HepG2 (cell line): ENCODE data around the gene TEX14. TPM values are rescaled to one million over a fixed set of nuclear protein-coding genes. Genes with fewer than 3 reads are reported as not detected.

Experiments
- ATAC-seq: fragments of 200-7000 bp; cut with Tn5 transposase; 3 replicates; pipeline ENCODE4 v1.9.1; 2020; ENCODE audit warnings: mild to moderate bottlenecking, moderate library complexity
- BruUV-seq: library from RNA; stranded (reverse); fragments of 400-500 nt; replicated peaks from 2 replicates; lab custom pipeline; 2021; lab: Mats Ljungman, UMichigan
- CTCF ChIA-PET: fragments of 300-600 bp; formaldehyde crosslinking; extraction: SDS; loops from one replicate; lab custom pipeline; 2021; ENCODE audit warnings: low total read pairs, inconsistent platforms, low intra/inter-chr PET ratio; lab: Yijun Ruan, JAX
- POLR2A ChIA-PET: fragments of 350-600 bp; sonication (Branson Sonifier 250); formaldehyde crosslinking; loops from one replicate; lab custom pipeline; 2020; ENCODE audit warnings: antibody characterized with exemption, inconsistent platforms; lab: Yijun Ruan, JAX
- DNase-seq: peaks from one replicate; pipeline ENCODE4 v3.0.0-alpha.2; 2015; ENCODE audit warnings: low spot score
- FAIRE-seq: peaks from 3 replicates; lab custom pipeline; 2011; peaks lifted over from hg19 to GRCh38; lab: Jason Lieb, UNC
- H2AFZ ChIP-seq: one replicate; pipeline ENCODE4 v1.6.1; 2011; ENCODE audit warnings: low read length, inconsistent platforms
- H3K27ac ChIP-seq: fragments of 300-600 bp; 3 replicates; pipeline ENCODE4 v1.8.0; 2011; ENCODE audit warnings: mixed run types, mild to moderate bottlenecking, mixed read lengths, low read length, inconsistent platforms; ENCODE audit not compliant: insufficient read depth; ENCODE audit errors: extremely low read length
- H3K27me3 ChIP-seq, 2 experiments: fragments of 200-600 bp in 1 of 2; 2 replicates in 1 of 2; 3 replicates in 1 of 2; pipeline versions ENCODE4 v1.6.0 to v1.8.0; 2011; ENCODE audit warnings: low read length in 2 of 2, mild to moderate bottlenecking in 2 of 2, moderate library complexity in 2 of 2, inconsistent platforms in 1 of 2; ENCODE audit not compliant: insufficient read depth in 2 of 2, control insufficient read depth in 1 of 2
- H3K36me3 ChIP-seq, 2 experiments: fragments of 200-600 bp in 1 of 2; replicated peaks in 1 of 2; 2 replicates in 1 of 2; 3 replicates in 1 of 2; pipeline versions ENCODE4 v1.5.1 to v1.8.0; 2011; ENCODE audit warnings: low read length in 2 of 2, inconsistent platforms in 1 of 2; ENCODE audit not compliant: insufficient read depth in 2 of 2, control insufficient read depth in 1 of 2
- H3K4me1 ChIP-seq: 2 replicates; pipeline ENCODE4 v1.5.1; 2012; ENCODE audit warnings: low read length, inconsistent platforms; ENCODE audit not compliant: insufficient read depth
- H3K4me2 ChIP-seq: 2 replicates; pipeline ENCODE4 v1.6.0; 2011; ENCODE audit warnings: low read depth, low read length, inconsistent platforms
- H3K4me3 ChIP-seq, 3 experiments: fragments of 200-600 bp in 1 of 3; sonication (generic), shearing (Covaris generic) in 1 of 3; replicated peaks in 1 of 3; 2 replicates each; pipeline ENCODE4 v1.5.1; 2011 to 2016; ENCODE audit warnings: low read length in 3 of 3, inconsistent platforms in 2 of 3, low read depth in 2 of 3, mild to moderate bottlenecking in 2 of 3, control low read depth in 1 of 3, mixed read lengths in 1 of 3; ENCODE audit not compliant: insufficient read depth in 1 of 3
- H3K79me2 ChIP-seq: one replicate; pipeline ENCODE4 v1.6.1; 2011; ENCODE audit warnings: low read length, inconsistent platforms; ENCODE audit not compliant: insufficient read depth
- H3K9ac ChIP-seq: 2 replicates; pipeline ENCODE4 v1.6.0; 2011; ENCODE audit warnings: mild to moderate bottlenecking, low read depth, low read length, inconsistent platforms; ENCODE audit not compliant: insufficient read depth
- H3K9me3 ChIP-seq: 2 replicates; pipeline ENCODE4 v1.5.1; 2012; ENCODE audit warnings: mild to moderate bottlenecking, low read length
- H4K20me1 ChIP-seq: 2 replicates; pipeline ENCODE4 v1.6.0; 2011; ENCODE audit warnings: inconsistent platforms, mild to moderate bottlenecking, low read length, moderate library complexity; ENCODE audit not compliant: insufficient read depth
- ARNTL ChIP-seq: sonication (generic); formaldehyde crosslinking; IDR thresholded peaks from 2 replicates; pipeline ENCODE4 v1.4.0; 2020; ENCODE audit warnings: mild to moderate bottlenecking, missing genetic modification reagents
- DNMT1 ChIP-seq: sonication (generic); formaldehyde crosslinking; IDR thresholded peaks from 2 replicates; pipeline ENCODE4 v1.5.1; 2020; ENCODE audit warnings: mild to moderate bottlenecking, missing genetic modification reagents
- HDAC6 ChIP-seq: fragments of 200-600 bp; sonication (generic); IDR thresholded peaks from 2 replicates; pipeline ENCODE4 v1.7.0; 2017; ENCODE audit warnings: mild to moderate bottlenecking, antibody characterized with exemption, low read length, low read depth
- ONECUT2 ChIP-seq: sonication (generic); formaldehyde crosslinking; IDR thresholded peaks from 2 replicates; pipeline ENCODE4 v1.4.0; 2020; ENCODE audit warnings: missing genetic modification reagents
- XBP1 ChIP-seq: sonication (generic); formaldehyde crosslinking; IDR thresholded peaks from 2 replicates; pipeline ENCODE4 v1.5.0; 2020; ENCODE audit warnings: missing genetic modification reagents
- ZFP36 ChIP-seq: fragments of 150-350 bp; IDR thresholded peaks from 2 replicates; pipeline ENCODE4 v1.6.1; 2018; ENCODE audit warnings: borderline replicate concordance, low read length, low read depth; ENCODE audit not compliant: partially characterized antibody
- ZFP90 ChIP-seq: sonication (generic); formaldehyde crosslinking; IDR thresholded peaks from 2 replicates; pipeline ENCODE4 v1.8.0; 2022; ENCODE audit warnings: missing genetic modification reagents, mild to moderate bottlenecking, inconsistent platforms, borderline replicate concordance
- ZNF138 ChIP-seq: sonication (generic); formaldehyde crosslinking; IDR thresholded peaks from 2 replicates; pipeline ENCODE4 v1.5.0; 2020; ENCODE audit warnings: mild to moderate bottlenecking, low read depth, missing genetic modification reagents
- ZNF577 ChIP-seq: sonication (generic); formaldehyde crosslinking; IDR thresholded peaks from 2 replicates; pipeline ENCODE4 v1.4.0; 2020; ENCODE audit warnings: mild to moderate bottlenecking, low read depth, missing genetic modification reagents, borderline replicate concordance
- in situ Hi-C: cut with HindIII; loops from 2 replicates; pipeline ENCODE4 v1.10.0; 2017; ENCODE audit warnings: low pct_unique_long_range_greater_than_20kb; ENCODE audit not compliant: extremely low pct_ligation_motif_present
- intact Hi-C: fragments of 100-400 bp; cut with micrococcal nuclease; formaldehyde crosslinking; loops from one replicate; pipeline ENCODE4 v1.10.0; 2022; ENCODE audit not compliant: unreplicated experiment
- polyA plus RNA-seq, 8 experiments: library from polyadenylated mRNA; depleted of rRNA in 3 of 8; stranded (reverse) in 7 of 8; unstranded in 1 of 8; fragments of >200 nt; fragmentation: Illumina TruSeq in 4 of 8; extraction: Trizol in 4 of 8; gene quantifications; 2 replicates each; pipeline versions ENCODE4 v1.2.1 to v1.2.3, GENCODE V29; 2011 to 2016; ENCODE audit warnings: low read depth in 4 of 8, missing spikeins in 1 of 8, mixed read lengths in 1 of 8; ENCODE audit not compliant: insufficient read depth in 1 of 8
- total RNA-seq, 5 experiments: library from RNA; depleted of rRNA; stranded (reverse); fragments of >200 nt; fragmentation: Illumina TruSeq; extraction: Trizol; gene quantifications; 2 replicates each; pipeline ENCODE4 v1.2.3, GENCODE V29; 2016; ENCODE audit warnings: low read depth in 1 of 5
- TF ChIP-seq, protein P1 (sequence below): sonication (generic); formaldehyde crosslinking; IDR thresholded peaks from 2 replicates; pipeline ENCODE4 v1.4.0; 2020; ENCODE audit warnings: missing genetic modification reagents; ENCODE audit errors: not compliant biosample characterization
- TF ChIP-seq, protein P2 (sequence below): fragments of 450-650 bp; IDR thresholded peaks from 2 replicates; pipeline ENCODE4 v1.6.1; 2017; ENCODE audit warnings: mild to moderate bottlenecking

TEX14 gene
- total and polyA plus RNA-seq, 2 of the 13 experiments (the other 11 are each of a cell fraction or from before 2014, with no cell fraction given): 0.04 to 0.07 TPM

DNA sequence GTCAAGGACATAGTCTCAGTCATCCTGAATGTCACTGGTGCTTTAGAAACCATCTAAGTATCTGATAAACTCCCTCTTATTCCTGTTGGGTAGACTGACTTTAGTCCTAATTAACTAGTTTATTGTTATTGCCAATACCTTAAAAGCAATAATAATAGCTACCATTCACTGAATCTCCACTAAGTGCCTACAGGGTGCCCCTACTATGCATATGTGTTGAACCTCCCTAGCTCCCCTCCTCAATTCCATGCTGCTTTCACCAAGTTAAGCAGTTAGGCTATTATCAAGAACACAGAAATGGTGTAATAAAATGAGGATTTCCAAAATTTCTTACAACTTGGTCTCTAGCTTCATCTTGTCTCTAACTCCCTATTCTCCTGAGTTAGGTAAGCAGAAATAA, 89.9 kb downstream of the TEX14 start:
- Histone ChIP-seq H3K9me3 (no peaks in the 10 kb centered on the region), H3K27ac (no peak overlapping the region), H4K20me1 (no peaks in the 10 kb centered on the region), H3K4me2 (no peak overlapping the region), H3K4me3 (no peak overlapping the region), H2AFZ (no peak overlapping the region), H3K36me3 (no peaks in the 10 kb centered on the region), H3K27me3 (no peaks in the 10 kb centered on the region), H3K9ac (no peak overlapping the region), H3K4me1 (no peaks in the 10 kb centered on the region), H3K79me2 (no peaks in the 10 kb centered on the region)
- DNase-seq (no peak), FAIRE-seq (no peak), ATAC-seq (no peak)
- TF ChIP-seq ZFP90: no peak
- TF ChIP-seq ZNF138: no peak
- TF ChIP-seq, protein P1, sequence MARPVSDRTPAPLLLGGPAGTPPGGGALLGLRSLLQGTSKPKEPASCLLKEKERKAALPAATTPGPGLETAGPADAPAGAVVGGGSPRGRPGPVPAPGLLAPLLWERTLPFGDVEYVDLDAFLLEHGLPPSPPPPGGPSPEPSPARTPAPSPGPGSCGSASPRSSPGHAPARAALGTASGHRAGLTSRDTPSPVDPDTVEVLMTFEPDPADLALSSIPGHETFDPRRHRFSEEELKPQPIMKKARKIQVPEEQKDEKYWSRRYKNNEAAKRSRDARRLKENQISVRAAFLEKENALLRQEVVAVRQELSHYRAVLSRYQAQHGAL (CRISPR knock-in tag): no peak
- TF ChIP-seq HDAC6: no peak
- TF ChIP-seq ZNF577 (CRISPR knock-in tag): no peak
- no peak for TF ChIP-seq DNMT1 (CRISPR knock-in tag)
- TF ChIP-seq XBP1 (CRISPR knock-in tag): no peak
- TF ChIP-seq, protein P2, sequence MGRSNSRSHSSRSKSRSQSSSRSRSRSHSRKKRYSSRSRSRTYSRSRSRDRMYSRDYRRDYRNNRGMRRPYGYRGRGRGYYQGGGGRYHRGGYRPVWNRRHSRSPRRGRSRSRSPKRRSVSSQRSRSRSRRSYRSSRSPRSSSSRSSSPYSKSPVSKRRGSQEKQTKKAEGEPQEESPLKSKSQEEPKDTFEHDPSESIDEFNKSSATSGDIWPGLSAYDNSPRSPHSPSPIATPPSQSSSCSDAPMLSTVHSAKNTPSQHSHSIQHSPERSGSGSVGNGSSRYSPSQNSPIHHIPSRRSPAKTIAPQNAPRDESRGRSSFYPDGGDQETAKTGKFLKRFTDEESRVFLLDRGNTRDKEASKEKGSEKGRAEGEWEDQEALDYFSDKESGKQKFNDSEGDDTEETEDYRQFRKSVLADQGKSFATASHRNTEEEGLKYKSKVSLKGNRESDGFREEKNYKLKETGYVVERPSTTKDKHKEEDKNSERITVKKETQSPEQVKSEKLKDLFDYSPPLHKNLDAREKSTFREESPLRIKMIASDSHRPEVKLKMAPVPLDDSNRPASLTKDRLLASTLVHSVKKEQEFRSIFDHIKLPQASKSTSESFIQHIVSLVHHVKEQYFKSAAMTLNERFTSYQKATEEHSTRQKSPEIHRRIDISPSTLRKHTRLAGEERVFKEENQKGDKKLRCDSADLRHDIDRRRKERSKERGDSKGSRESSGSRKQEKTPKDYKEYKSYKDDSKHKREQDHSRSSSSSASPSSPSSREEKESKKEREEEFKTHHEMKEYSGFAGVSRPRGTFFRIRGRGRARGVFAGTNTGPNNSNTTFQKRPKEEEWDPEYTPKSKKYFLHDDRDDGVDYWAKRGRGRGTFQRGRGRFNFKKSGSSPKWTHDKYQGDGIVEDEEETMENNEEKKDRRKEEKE: no peak
- TF ChIP-seq ONECUT2: no peak
- TF ChIP-seq ARNTL: no peak
- TF ChIP-seq ZFP36: no peak
- no TSS peak for BruUV-seq
- POLR2A ChIA-PET: interaction anchor here (2.3 kb wide), 1 partner anchor 30 kb away, joined by 13 read pairs; no protein-coding TSS in a partner anchor
- CTCF ChIA-PET: no interaction called here
- intact Hi-C loops: no loop called here
- in situ Hi-C loops: no loop called here
